ENCODE measurements around the gene ZCCHC14. TPM values are rescaled to one million over a fixed set of nuclear protein-coding genes. Genes with fewer than 3 reads are reported as not detected.

Gene ZCCHC14
- total and polyA plus RNA-seq, 2 of the 13 experiments (the other 11 are each of a cell fraction or from before 2014, with no cell fraction given), result 12.4 to 12.5 TPM

DNA sequence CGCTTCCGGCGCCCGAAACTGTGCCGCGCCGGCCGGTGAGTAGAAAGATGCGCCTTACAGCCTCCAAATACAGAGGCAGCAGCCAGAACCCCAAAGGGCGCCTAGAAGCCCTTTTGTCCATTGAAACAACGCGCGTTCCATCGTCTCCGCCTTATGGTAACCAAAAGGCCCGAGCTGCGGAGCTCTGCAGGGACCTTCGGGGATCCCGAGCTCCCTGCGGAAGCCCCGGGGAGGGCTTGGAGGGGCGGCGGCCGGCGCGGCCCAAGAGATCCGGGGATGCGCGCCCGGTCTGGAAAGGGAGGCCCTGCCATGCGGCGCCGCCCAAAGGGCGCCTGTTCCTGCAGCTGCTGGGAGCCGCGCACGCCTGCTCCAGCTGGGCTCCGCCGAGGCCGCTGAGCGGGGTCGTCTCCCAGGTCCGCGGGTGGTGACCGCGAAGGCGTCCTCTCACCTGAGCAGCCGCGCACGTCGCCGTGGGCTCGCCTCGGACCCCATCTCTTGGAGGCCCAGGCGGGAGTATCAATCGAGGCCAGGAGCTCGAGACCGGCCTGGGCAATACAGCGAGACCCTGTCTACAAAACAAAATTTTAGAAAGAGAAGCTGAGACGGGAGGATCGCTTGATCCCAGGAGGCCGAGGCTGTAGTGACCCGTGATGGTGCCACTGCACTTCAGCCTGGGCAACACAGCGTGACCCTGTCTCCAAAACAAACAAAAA, 108.5 kb downstream of the ZCCHC14 start (continued):
- peak; percentile 68 for TF ChIP-seq TOPORS (CRISPR knock-in tag; IDR thresholded peaks at IDR 0.05)
- TF ChIP-seq NR3C1 (CRISPR knock-in tag; IDR thresholded peaks at IDR 0.05), result no peak
- TF ChIP-seq ZNF350 (CRISPR knock-in tag; IDR thresholded peaks at IDR 0.05; ENCODE audit: borderline replicate concordance, low read depth), result peak; percentile 97
- TF ChIP-seq, protein P1, sequence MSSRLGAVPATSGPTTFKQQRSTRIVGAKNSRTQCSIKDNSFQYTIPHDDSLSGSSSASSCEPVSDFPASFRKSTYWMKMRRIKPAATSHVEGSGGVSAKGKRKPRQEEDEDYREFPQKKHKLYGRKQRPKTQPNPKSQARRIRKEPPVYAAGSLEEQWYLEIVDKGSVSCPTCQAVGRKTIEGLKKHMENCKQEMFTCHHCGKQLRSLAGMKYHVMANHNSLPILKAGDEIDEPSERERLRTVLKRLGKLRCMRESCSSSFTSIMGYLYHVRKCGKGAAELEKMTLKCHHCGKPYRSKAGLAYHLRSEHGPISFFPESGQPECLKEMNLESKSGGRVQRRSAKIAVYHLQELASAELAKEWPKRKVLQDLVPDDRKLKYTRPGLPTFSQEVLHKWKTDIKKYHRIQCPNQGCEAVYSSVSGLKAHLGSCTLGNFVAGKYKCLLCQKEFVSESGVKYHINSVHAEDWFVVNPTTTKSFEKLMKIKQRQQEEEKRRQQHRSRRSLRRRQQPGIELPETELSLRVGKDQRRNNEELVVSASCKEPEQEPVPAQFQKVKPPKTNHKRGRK (CRISPR knock-in tag; IDR thresholded peaks at IDR 0.05), result 0 out of 2 replicates have a peak, but pooled peaks have one; percentile 54
- TF ChIP-seq POLR2AphosphoS5 (IDR thresholded peaks at IDR 0.05; ENCODE audit: low read depth, low read length), result no peak
- TF ChIP-seq MYC (CRISPR knock-in tag; IDR thresholded peaks at IDR 0.05; ENCODE audit: borderline replicate concordance), result peak; percentile 59; the same call in 1 of the 2 replicates
- no peak for TF ChIP-seq ZNF549 (CRISPR knock-in tag; IDR thresholded peaks at IDR 0.05)
- peak; percentile 18; the same call in 1 of the 2 replicates for TF ChIP-seq GLI4 (CRISPR knock-in tag; IDR thresholded peaks at IDR 0.05; ENCODE audit: borderline replicate concordance)
- no peak; the same call in 1 of the 2 replicates for TF ChIP-seq PAX8 (CRISPR knock-in tag; IDR thresholded peaks at IDR 0.05; ENCODE audit: borderline replicate concordance)
- peak; percentile 31; the same call in 1 of the 2 replicates for TF ChIP-seq STAT5B (CRISPR knock-in tag; IDR thresholded peaks at IDR 0.05)
- TF ChIP-seq HIVEP1 (CRISPR knock-in tag; IDR thresholded peaks at IDR 0.05), result no peak
- TF ChIP-seq ZFP41 (CRISPR knock-in tag; IDR thresholded peaks at IDR 0.05; ENCODE audit: borderline replicate concordance), result peak; percentile 18; the same call in 1 of the 2 replicates
- TF ChIP-seq MAFF (IDR thresholded peaks at IDR 0.05; ENCODE audit: low read depth, low read length), result no peak
- TF ChIP-seq, protein P2, sequence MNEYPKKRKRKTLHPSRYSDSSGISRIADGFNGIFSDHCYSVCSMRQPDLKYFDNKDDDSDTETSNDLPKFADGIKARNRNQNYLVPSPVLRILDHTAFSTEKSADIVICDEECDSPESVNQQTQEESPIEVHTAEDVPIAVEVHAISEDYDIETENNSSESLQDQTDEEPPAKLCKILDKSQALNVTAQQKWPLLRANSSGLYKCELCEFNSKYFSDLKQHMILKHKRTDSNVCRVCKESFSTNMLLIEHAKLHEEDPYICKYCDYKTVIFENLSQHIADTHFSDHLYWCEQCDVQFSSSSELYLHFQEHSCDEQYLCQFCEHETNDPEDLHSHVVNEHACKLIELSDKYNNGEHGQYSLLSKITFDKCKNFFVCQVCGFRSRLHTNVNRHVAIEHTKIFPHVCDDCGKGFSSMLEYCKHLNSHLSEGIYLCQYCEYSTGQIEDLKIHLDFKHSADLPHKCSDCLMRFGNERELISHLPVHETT (CRISPR knock-in tag; conservative IDR thresholded peaks at IDR 0.05), result 0 out of 2 replicates have a peak, but pooled peaks have one; percentile 23
- TF ChIP-seq, protein P3, sequence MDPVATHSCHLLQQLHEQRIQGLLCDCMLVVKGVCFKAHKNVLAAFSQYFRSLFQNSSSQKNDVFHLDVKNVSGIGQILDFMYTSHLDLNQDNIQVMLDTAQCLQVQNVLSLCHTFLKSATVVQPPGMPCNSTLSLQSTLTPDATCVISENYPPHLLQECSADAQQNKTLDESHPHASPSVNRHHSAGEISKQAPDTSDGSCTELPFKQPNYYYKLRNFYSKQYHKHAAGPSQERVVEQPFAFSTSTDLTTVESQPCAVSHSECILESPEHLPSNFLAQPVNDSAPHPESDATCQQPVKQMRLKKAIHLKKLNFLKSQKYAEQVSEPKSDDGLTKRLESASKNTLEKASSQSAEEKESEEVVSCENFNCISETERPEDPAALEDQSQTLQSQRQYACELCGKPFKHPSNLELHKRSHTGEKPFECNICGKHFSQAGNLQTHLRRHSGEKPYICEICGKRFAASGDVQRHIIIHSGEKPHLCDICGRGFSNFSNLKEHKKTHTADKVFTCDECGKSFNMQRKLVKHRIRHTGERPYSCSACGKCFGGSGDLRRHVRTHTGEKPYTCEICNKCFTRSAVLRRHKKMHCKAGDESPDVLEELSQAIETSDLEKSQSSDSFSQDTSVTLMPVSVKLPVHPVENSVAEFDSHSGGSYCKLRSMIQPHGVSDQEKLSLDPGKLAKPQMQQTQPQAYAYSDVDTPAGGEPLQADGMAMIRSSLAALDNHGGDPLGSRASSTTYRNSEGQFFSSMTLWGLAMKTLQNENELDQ (CRISPR knock-in tag; IDR thresholded peaks at IDR 0.05; ENCODE audit: borderline replicate concordance), result no peak
- TF ChIP-seq ZNF44 (CRISPR knock-in tag; IDR thresholded peaks at IDR 0.05), result peak; percentile 46; the same call in 1 of the 2 replicates
- no peak for TF ChIP-seq MAFK (conservative IDR thresholded peaks at IDR 0.05 in 1 of 2, IDR thresholded peaks at IDR 0.05 in 1 of 2; ENCODE audit: low read length in 2 of 2)
- TF ChIP-seq U2AF1 (optimal IDR thresholded peaks at IDR 0.05; ENCODE audit: low read depth, low read length), result no peak
- peak; percentile 92 for TF ChIP-seq CC2D1A (CRISPR knock-in tag; IDR thresholded peaks at IDR 0.05)
- TF ChIP-seq IRF2 (CRISPR knock-in tag; IDR thresholded peaks at IDR 0.05), result no peak
- no peak for TF ChIP-seq ZNF224 (CRISPR knock-in tag; IDR thresholded peaks at IDR 0.05)
- TF ChIP-seq ZNF546 (CRISPR knock-in tag; conservative IDR thresholded peaks at IDR 0.05), result peak; percentile 92
- TF ChIP-seq ZNF563 (CRISPR knock-in tag; IDR thresholded peaks at IDR 0.05), result peak; percentile 78; the same call in 1 of the 2 replicates
- no peak for TF ChIP-seq CREB1 (IDR thresholded peaks at IDR 0.05)
- TF ChIP-seq CREB1 (CRISPR knock-in tag; IDR thresholded peaks at IDR 0.05), result no peak; the same call in 1 of the 2 replicates
- peak; percentile 1; the same call in 1 of the 2 replicates for TF ChIP-seq ZNF614 (CRISPR knock-in tag; IDR thresholded peaks at IDR 0.05; ENCODE audit: borderline replicate concordance)

Measured in HepG2 (cell line).